GM21619 (cell line): ENCODE measurements around the gene ATG4D.
"Not testable (repeated sequence)": the region's sequence is repeated elsewhere in the genome, so short reads cannot be mapped to it uniquely, and the experiment has no call there.

Source experiments
- ATAC-seq: cut with Tn5 transposase; IDR thresholded peaks from one replicate; pipeline ENCODE4 v1.9.1; 2021; ENCODE audit not compliant: unreplicated experiment

ATG4D gene

GRCh38 chr19:10551006-10551405, 7.3 kb downstream of the ATG4D start:
- not testable (repeated sequence) for ATAC-seq

- no peak for ATAC-seq
Measured at GRCh38 chr19:10551698-10552301, 8.1 kb downstream of the ATG4D start.

GRCh38 chr19:10552510-10553053, 8.9 kb downstream of the ATG4D start:
- no peak for ATAC-seq

DNA sequence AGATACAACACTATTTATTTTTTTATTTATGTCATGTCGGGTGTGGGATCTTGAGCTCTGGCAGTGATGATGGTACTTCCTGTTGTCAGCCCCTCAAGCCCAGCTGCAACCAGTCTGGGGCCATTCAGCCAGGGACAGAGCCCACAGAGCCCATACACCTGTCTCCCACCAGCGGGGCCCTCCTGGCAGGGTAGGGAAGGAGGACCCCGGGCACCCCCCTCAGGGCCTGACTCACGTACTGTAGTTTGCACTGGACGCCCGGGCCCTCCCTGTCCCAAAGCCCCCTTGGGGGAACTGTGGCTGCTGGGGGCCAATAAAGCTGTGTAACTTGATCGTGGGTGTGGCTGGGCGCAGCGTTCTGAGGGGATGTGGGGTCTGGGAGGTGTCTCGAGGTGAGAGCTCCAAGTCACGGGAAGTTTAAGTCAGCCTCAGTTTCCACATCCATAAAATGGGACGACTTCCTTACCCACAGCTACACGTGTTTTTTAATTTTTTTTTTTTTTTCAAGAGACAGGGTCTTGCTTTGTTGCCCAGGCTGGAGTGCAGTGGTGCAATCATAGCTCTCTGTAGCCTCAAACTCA, 9.5 kb downstream of the ATG4D start:
- no peak for ATAC-seq

GRCh38 chr19:10553943-10554381, 10.3 kb downstream of the ATG4D start:
- peak; percentile 61 for ATAC-seq

GRCh38 chr19:10554760-10555609, 11.3 kb downstream of the ATG4D start:
- no peak for ATAC-seq

DNA sequence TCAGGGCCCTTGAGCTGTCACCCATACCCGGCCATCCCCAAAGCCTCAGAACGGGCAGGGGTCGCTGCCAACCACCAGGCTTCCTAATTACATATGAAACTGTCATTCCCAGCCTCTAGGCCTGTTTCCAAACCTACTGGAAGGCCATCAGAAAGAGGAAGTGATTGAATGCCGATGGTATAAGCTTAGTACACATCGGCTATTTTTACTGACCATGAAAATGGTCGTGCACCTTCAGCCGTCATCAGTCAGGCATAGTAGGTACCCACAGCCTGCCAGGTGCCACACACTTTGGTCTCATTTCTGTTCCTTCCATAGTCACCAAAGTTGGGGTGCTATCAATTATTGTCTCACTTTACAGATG, 11.9 kb downstream of the ATG4D start:
- no peak for ATAC-seq

DNA sequence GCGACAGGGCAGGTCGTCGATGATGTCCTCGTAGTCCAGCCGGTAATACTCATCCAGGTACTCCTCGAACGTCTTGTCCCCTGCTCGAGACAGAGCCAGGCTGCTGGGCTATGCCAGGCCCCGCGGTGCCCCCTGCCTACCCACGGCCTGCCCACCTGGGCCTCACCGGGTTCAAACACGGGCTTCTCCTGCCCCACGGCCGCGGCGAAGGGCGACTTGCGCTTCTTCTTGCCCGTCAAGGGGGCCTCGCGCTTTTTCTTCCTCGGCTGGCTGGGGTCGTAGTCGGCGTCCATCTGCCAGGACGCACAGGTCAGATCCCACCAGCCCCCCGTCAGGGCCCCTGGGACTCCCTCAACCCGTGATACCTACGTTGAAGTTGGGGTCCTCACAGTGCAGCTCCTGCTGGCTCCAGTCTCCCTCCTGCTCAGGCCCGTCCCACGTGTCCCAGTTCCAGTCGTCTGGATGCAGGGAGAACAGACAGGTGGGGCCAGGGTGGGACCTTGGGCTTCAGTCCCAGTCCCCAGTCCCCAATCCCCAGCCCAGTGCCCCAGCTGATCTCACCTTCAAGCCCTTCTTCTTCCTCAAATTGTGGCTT, 14.0 kb downstream of the ATG4D start:
- no peak for ATAC-seq

DNA sequence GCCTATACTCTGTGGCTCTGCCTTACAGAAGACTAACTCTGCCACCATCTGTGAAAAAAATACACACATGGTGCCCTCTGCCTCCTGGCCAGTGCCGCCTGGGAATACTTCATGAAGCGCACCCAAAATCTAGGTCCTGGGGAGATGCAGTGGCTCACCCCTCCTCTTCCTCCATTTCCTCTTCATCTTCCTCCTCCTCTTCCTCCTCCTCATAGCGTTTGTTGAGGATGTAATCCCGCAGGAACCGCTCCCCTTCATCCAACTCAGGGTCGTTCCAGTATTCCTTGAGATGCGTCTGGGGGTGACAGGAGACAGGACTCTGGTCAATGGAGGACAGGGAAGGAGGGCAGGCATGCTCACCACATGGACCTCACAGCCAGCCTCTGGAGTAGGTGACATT, 16.4 kb downstream of the ATG4D start:
- no peak for ATAC-seq

DNA sequence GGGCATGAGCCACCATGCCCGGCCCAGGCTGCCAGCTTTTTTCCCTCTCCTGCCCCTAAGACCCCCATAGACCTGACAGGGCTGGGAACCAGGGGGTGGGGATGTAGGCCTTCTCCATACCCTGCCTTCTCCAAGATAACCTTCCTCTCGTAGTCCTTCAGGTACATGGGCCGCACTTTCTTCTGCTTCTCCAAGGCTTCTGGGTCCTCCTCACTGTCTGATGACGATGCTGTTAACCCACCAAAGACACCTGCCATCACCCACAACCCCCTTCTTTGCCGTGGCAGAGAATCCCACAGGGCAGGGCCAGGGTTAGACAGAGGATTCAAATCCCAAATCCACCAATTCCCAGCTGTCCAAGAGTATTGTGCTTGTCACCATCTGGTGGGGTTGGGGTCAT, 18.9 kb downstream of the ATG4D start:
- ATAC-seq, result no peak

DNA sequence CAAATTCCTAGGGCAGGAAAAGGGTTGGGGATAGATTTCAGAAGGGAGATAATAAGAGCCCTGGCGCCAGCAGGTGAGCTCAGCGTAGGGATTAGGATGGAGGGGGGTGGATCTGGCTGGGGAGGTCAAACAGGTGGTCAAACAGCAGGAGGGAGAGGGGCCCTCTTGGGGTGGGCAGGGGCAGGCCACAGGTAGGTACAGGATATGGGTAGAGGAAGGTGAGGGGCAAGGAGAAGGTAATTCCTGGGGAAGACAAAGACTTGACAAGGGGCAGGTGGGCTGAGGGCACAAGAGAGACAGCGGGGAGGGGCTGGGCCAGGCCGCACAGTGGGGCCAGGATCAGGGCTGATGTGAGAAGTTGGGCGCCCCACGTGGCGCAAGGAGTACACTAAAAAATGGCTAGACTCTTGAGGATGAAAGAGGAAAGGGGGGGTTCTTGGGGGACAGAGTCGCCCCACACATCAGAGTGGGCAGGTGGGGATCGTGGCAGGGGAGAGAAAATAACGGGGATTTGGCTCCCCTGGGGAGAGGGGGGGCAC, 21.4 kb downstream of the ATG4D start:
- no peak for ATAC-seq

DNA sequence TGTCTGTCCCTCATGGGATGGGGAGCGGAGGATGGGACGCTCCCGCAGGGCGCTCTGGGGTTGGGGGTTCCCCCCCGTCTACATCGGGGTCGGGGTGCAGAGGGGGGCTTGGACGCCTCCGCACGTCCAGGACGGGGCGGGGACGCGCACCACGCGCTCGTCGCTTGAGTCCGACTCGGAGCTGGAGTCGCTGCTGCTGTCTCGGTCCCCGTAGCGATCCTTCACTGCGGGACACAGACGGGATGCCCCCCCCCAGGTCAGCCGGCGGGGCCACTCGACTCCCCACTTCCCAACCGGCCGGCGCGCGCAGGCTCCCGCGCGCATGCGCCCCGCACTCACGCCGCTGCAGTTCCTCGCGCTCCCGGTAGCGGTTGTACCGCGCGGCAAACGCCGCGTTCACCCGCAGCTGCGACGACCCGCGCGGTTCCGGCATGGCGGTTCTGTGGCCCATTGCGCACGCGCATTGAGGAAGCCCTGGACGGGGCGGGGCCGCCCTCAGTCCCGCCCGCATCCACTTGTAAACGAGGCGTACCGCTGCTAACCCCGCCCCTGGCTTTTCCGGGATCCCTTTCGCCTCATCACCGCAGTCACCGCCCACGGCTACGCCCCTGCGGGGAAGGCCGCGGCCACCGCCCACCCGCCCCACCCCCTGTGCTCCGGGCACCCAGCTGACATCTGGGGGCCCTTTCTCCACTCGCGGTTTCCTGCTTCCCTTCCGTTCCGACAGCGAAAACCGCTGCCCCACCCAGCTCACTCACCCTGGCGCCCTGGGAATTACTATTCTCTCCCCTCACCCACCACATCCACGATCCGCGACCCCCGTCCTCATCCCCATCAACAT, 22.1 kb downstream of the ATG4D start, which contains the start of gene KRI1:
Gene KRI1, minus strand, starts transcription at position 444 of the 841 bp plus-strand sequence. Its CDS starts 11 bp downstream, at position 433.
- ATAC-seq, result peak; percentile 34

DNA sequence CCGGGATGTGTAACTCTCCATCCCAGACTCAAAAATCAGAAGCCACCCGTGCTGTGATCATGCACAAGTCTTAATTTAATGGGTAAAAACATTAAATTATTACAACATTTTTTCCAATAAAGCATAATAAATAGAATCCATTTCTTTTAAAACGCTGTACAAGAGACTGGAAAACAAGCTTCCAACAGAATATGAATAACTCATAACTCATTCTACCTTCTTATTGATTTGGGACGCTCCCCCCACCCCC, 22.6 kb downstream of the ATG4D start:
- ATAC-seq, result no peak

GRCh38 chr19:10566658-10567410, 23.1 kb downstream of the ATG4D start:
- ATAC-seq, result peak; percentile 22

DNA sequence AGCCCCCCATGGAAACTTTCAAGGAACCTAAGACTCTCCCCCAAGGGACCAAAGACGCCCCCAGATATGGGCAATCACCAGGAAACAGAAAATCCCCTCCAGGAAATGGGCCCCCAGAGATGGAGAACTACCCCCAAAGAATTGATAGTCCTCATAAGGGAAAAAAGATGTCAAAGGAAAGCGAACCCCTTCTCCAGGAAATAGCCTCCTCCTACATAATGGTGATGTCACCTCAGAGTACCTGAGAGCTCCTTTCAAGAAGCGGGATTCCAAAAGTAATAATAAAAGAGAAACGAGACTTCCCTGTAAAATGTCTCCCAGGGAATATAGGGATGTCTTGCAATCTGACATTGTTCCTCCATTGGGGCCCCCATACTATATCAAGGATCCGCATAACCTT, 24.0 kb downstream of the ATG4D start:
- no peak for ATAC-seq

- ATAC-seq, result peak; percentile 7
Measured at GRCh38 chr19:10568062-10568825, 24.5 kb downstream of the ATG4D start.

DNA sequence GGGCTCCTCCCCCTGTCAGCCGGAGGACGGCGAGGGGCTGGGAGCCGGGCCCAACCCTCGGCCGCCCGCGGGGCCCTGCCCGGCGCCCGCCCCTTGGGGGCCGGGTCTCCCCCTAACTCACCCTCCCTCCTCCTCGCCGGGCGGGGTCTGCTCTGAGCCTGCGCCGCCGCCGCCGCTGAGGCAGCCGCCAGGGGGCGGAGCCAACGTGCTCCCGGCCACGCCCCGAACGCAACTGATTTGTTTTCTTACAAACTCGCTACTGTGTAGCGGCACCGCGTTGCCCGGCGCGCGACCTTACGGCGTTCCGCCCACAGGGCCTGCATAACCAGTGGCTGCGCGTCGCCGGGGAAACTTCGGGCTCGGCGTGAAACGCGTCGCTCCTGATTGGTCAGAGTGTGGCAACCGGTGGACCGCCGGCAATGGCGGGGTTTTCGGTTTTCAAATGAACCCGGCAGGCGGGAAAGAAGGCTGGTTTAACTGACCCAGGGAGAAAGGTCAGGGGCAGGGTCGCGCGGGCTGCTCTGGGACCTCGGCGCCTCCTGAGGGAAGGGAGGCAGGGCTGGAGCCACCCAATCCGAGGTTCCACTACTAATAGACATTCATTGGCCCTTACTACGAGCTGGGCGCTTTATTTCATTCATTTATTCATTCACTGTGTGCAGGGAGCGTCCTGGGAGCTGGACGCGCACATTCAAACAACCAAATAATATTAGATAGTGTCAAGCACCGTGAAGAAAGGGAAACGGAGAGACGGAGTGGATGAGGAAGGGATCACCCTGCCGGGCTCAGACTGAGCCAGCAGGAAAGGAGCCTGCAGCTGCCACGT, 25.3 kb downstream of the ATG4D start, which contains the start of gene CDKN2D:
Gene CDKN2D, minus strand, starts transcription at position 154 of the 826 bp plus-strand sequence. CDS start 326 bp downstream, outside the sequence.
- peak; percentile 56 for ATAC-seq

- not testable (repeated sequence) for ATAC-seq
Measured at GRCh38 chr19:10573793-10574192, 30.1 kb downstream of the ATG4D start.
